Gastroesophageal sphincter (tissue), 4 donors: Measurements from ENCODE around the gene SCAPER. TPM values are rescaled to one million over a fixed set of nuclear protein-coding genes. Genes with fewer than 3 reads are reported as not detected.

Experiments
- ATAC-seq: fragments of 150-250 bp; one replicate; pipeline ENCODE4 v1.9.1; 2016; ENCODE audit warnings: mild to moderate bottlenecking, moderate library complexity
- H3K27ac ChIP-seq, 4 donors: fragments of 200-600 bp; sonication (generic) in 3 of 4; 1 replicate in 3 of 4; 2 replicates in 1 of 4; pipeline ENCODE4 v1.5.1; 2016 to 2019
- H3K27me3 ChIP-seq: fragments of 200-600 bp; sonication (generic); one replicate; pipeline ENCODE4 v1.5.1; 2019
- H3K36me3 ChIP-seq, 2 donors: fragments of 200-600 bp; sonication (generic); one replicate each; pipeline ENCODE4 v1.5.1; 2019; ENCODE audit warnings: control low read depth in 1 of 2
- H3K4me1 ChIP-seq, 3 donors: fragments of 200-600 bp; sonication (generic); 1 replicate in 2 of 3; 2 replicates in 1 of 3; pipeline ENCODE4 v1.5.1; 2016 to 2019; ENCODE audit warnings: control low read depth in 2 of 3
- H3K4me3 ChIP-seq, 2 donors: fragments of 200-600 bp; sonication (generic); one replicate each; pipeline ENCODE4 v1.5.1; 2019; ENCODE audit warnings: mild to moderate bottlenecking in 1 of 2, moderate library complexity in 1 of 2
- H3K9me3 ChIP-seq, 3 donors: fragments of 200-600 bp; sonication (generic); one replicate each; pipeline ENCODE4 v1.5.1; 2017 to 2019; ENCODE audit warnings: control low read depth in 2 of 3
- EP300 ChIP-seq: sonication (generic); formaldehyde crosslinking; IDR thresholded peaks from one replicate; pipeline ENCODE4 v1.6.1; 2017; ENCODE audit warnings: antibody characterized with exemption, mild to moderate bottlenecking
- POLR2A ChIP-seq, 2 donors: fragments of 450-650 bp; IDR thresholded peaks; one replicate each; pipeline ENCODE4 v1.6.1; 2017; ENCODE audit warnings: antibody characterized with exemption in 2 of 2, mild to moderate bottlenecking in 2 of 2, moderate library complexity in 1 of 2
- POLR2AphosphoS5 ChIP-seq: sonication (generic); formaldehyde crosslinking; IDR thresholded peaks from one replicate; pipeline ENCODE4 v1.6.1; 2017; ENCODE audit warnings: antibody characterized with exemption
- WGBS, 2 donors: methylation state at CpG; one replicate each; pipeline ENCODE4 v1.1.5; 2018; ENCODE audit warnings: low coverage in 1 of 2; 5-methylcytosine and 5-hydroxymethylcytosine counted together
- total RNA-seq, 4 donors: library from RNA; depleted of rRNA; stranded (reverse); fragments of >200 nt; gene quantifications; one replicate each; pipeline ENCODE4 v1.1.0, GENCODE V29; 2016
- TF ChIP-seq, protein P1 (sequence below), 4 experiments: fragments of 200-600 bp in 2 of 4; fragments of 450-650 bp in 2 of 4; sonication (generic) in 1 of 4; IDR thresholded peaks; one replicate each; pipeline ENCODE4 v1.5.1; 2017 to 2019; ENCODE audit warnings: antibody characterized with exemption in 4 of 4, mild to moderate bottlenecking in 2 of 4, moderate library complexity in 2 of 4

The SCAPER gene
- total RNA-seq, 4 donors from 2014 or later: 21.5 to 34.3 (median 28.7) TPM

DNA sequence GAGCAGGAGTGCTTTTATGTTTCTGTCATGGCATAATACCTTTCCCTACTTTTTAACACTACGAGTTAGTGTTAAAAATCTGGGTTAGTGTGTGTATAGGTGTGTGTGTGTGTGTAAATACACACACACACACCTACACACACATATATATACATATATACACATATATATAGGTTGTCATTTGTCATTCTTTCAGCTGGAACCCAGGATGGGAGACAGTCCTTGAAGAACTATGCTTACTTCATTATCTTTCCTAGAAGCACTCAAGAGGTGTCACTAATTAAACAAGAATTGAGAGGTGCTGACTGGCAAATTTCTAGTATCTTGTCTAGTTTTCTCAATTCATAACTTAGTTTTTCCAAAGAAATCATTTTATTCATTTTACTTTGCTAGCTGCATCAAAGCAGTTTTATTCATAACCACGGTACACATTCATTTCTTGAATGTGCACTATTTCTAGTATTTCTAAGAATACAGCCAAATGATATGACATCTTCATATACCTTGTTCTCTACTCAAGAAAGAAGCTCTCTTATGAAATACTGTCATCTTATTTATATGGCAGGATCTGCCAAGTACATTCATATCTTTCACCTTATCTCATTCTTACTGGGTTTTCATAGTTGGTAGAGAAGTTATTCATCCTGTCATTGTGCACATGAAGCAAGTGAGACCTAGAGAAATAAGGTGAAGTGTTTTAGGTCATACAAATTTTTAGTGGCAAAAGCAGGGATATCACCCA lies 522.0 kb downstream of the SCAPER start:
- no peaks in the 10 kb centered on the region for H3K27me3 ChIP-seq
- H3K9me3 ChIP-seq: no peaks in the 10 kb centered on the region
- no peak overlapping the region for H3K4me3 ChIP-seq
- no peaks in the 10 kb centered on the region for H3K4me1 ChIP-seq
- no peak for ATAC-seq
- TF ChIP-seq, protein P1, sequence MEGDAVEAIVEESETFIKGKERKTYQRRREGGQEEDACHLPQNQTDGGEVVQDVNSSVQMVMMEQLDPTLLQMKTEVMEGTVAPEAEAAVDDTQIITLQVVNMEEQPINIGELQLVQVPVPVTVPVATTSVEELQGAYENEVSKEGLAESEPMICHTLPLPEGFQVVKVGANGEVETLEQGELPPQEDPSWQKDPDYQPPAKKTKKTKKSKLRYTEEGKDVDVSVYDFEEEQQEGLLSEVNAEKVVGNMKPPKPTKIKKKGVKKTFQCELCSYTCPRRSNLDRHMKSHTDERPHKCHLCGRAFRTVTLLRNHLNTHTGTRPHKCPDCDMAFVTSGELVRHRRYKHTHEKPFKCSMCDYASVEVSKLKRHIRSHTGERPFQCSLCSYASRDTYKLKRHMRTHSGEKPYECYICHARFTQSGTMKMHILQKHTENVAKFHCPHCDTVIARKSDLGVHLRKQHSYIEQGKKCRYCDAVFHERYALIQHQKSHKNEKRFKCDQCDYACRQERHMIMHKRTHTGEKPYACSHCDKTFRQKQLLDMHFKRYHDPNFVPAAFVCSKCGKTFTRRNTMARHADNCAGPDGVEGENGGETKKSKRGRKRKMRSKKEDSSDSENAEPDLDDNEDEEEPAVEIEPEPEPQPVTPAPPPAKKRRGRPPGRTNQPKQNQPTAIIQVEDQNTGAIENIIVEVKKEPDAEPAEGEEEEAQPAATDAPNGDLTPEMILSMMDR (IDR thresholded peaks at IDR 0.05): no peak
- TF ChIP-seq POLR2A (IDR thresholded peaks at IDR 0.05) (no peak), POLR2AphosphoS5 (no peak), EP300 (no peak)
- H3K27ac ChIP-seq: no peak overlapping the region
- peaks cover 0 to 25% of the 10 kb centered on the region in 2 donors for H3K36me3 ChIP-seq
- WGBS, 2 donors: 94% methylated on average over 2 of the region's 2 CpGs

DNA sequence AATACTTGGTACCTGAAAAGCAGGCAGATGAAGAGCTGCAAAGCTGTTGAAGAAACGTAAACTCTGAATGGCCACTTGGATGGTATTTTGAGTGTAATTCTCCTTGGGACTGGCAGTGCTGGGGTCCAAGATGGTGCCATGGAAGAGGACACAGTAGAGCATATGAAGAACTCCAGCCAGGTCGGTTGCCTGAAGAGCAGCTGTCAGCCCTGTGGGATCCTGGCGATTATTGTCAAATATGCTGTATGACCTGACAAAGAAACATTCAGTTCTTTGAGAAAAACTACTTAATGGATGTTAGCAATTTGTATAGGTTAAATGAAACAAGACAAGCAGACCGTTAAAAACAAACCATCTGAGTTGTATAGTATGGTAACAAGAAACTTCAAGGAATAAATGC lies 523.8 kb downstream of the SCAPER start:
- WGBS, 2 donors: 87 to 100% methylated on average over 1 to 4 of the region's 4 CpGs
- H3K27me3 ChIP-seq: no peaks in the 10 kb centered on the region
- H3K27ac ChIP-seq: no peak overlapping the region
- no peaks in the 10 kb centered on the region for H3K9me3 ChIP-seq
- ATAC-seq: no peak
- no peak overlapping the region for H3K4me3 ChIP-seq
- TF ChIP-seq EP300 (no peak), POLR2A (IDR thresholded peaks at IDR 0.05) (no peak), POLR2AphosphoS5 (no peak)
- TF ChIP-seq, protein P1 (IDR thresholded peaks at IDR 0.05): no peak
- peaks cover 0 to 22% of the 10 kb centered on the region in 2 donors for H3K36me3 ChIP-seq
- no peaks in the 10 kb centered on the region for H3K4me1 ChIP-seq

DNA sequence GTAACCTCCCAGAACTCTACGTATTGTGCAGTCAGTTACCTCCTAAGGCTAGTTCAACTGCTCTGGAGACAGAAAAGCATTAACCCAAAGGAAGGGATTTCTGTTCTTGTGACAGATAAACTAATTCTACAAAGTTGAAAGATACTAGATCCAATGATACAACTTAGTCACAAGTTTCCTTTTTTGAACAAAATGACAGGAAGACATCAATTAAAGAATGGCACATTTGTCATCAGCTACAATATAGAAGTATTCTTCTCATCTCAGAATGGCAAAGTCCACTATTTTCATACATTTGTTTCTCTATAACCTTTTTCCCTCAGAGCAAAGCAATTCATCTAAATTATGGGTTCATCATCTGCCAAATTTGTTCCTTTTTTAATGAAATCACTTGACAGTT lies 524.9 kb downstream of the SCAPER start:
- no peaks in the 10 kb centered on the region for H3K27me3 ChIP-seq
- H3K9me3 ChIP-seq: no peaks in the 10 kb centered on the region
- TF ChIP-seq EP300 (no peak), POLR2AphosphoS5 (no peak), POLR2A (IDR thresholded peaks at IDR 0.05) (no peak)
- TF ChIP-seq, protein P1 (IDR thresholded peaks at IDR 0.05): no peak
- no peak overlapping the region for H3K27ac ChIP-seq
- ATAC-seq: no peak
- WGBS, 2 donors: 93 to 100% methylated on average over 1 of the region's 1 CpG
- no peaks in the 10 kb centered on the region for H3K4me1 ChIP-seq
- H3K4me3 ChIP-seq: no peak overlapping the region
- peaks cover 0 to 32% of the 10 kb centered on the region in 2 donors for H3K36me3 ChIP-seq

DNA sequence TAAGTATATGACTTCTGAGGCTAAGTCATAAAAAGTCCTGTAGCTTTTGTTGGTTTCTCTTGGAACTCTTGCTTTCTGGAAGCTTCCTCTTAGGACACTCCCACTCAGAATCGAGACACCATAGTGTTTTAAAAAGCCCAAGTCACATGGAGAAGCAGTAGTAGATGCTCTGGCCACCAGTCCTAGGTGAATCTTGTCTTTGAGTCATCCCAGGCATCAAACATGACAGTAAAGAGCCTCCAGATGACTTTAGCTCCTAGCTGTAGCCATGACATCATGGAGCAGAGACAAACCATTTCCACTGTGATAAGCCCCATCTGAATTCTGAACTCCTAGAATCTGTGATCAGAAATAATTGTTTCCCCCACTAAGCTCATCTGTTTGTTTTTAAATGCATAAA lies 526.4 kb downstream of the SCAPER start:
- peaks cover 0 to 46% of the 10 kb centered on the region in 2 donors for H3K36me3 ChIP-seq
- WGBS, 2 donors: 100% methylated on average over 1 of the region's 1 CpG; no CpG with 5 or more reads in 1 of the 2 donors
- no peaks in the 10 kb centered on the region for H3K27me3 ChIP-seq
- no peak overlapping the region for H3K4me3 ChIP-seq
- no peaks in the 10 kb centered on the region for H3K9me3 ChIP-seq
- TF ChIP-seq EP300 (no peak), POLR2A (IDR thresholded peaks at IDR 0.05) (no peak), POLR2AphosphoS5 (no peak)
- TF ChIP-seq, protein P1 (IDR thresholded peaks at IDR 0.05): no peak
- ATAC-seq: no peak
- no peak overlapping the region for H3K27ac ChIP-seq
- no peaks in the 10 kb centered on the region for H3K4me1 ChIP-seq

DNA sequence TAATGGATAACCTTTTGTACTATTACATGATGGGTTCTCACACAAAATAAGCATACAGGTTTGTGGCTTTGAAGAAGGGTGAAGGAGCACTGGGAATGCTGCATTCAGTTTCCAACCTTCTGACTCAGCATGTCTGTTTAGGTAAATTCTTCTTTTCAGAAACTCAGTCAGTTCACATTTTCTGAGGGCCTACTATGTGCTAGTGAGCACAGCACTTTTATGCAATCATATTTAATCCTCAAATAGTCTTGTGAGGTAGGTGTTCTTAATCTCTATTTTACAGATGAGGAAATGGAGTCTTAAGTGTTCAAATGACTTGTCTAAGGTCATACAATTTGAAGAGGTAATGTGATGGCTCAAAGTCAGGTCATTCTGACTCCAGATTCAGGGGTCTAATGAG lies 527.4 kb downstream of the SCAPER start:
- no peak for TF ChIP-seq POLR2AphosphoS5
- no peak for TF ChIP-seq EP300
- TF ChIP-seq POLR2A (IDR thresholded peaks at IDR 0.05): no peak
- TF ChIP-seq, protein P1 (IDR thresholded peaks at IDR 0.05): no peak
- no peaks in the 10 kb centered on the region for H3K4me1 ChIP-seq
- H3K27me3 ChIP-seq: no peaks in the 10 kb centered on the region
- H3K4me3 ChIP-seq: no peak overlapping the region
- H3K36me3 ChIP-seq: peaks cover 0 to 54% of the 10 kb centered on the region in 2 donors
- H3K27ac ChIP-seq: no peak overlapping the region
- H3K9me3 ChIP-seq: no peaks in the 10 kb centered on the region
- ATAC-seq: no peak
